GM12891 (cell line): ENCODE results near the gene FSD1.

Experiments used
- POLR2A ChIP-seq: IDR thresholded peaks from 2 replicates; pipeline ENCODE4 v1.6.1; 2011; ENCODE audit warnings: low read depth, low read length, control low read depth
- TAF1 ChIP-seq: IDR thresholded peaks from 2 replicates; pipeline ENCODE4 v1.6.1; 2011; ENCODE audit warnings: low read depth, low read length, control low read depth

DNA sequence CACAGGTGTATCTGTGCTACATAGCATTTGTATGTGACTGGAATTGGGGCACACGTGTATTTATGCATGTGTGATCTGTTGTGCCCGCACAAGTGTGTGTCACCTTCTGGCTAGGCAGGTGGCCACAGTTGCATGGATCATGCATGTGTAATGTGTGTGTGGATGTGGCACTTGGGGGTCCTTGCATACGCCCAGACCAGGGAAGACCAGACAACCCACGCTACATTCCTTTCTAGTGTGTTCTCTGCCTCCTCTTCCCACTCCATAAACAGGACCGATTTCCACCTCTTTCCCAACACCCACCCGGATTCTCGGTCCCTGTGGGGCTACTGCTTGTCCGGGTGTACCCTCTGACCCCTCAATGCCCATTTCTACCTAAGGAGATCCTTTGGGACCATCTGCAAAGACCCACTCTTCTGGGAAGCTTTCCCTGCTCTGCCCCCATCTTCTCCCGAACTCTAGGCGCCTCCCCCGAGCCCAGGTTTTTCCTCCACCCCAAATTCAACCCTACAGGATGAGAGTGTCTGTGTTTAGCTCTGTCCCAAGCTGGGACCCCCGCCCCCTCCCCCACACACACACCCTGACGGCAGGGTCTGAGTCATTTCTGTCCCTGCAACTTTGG lies 21.9 kb downstream of the FSD1 start:
- TF ChIP-seq TAF1, result no peak
- no peak for TF ChIP-seq POLR2A
